Thyroid gland (tissue), 4 donors: ENCODE data around the gene OTOS. TPM values are rescaled to one million over a fixed set of nuclear protein-coding genes. Genes with fewer than 3 reads are reported as not detected.

Experiments used
- DNase-seq, 2 donors: peaks; one replicate each; pipeline ENCODE4 v3.0.0-alpha.2; 2019
- H3K27ac ChIP-seq, 3 donors: fragments of 200-600 bp; sonication (generic); 1 replicate in 2 of 3; 2 replicates in 1 of 3; pipeline ENCODE4 v1.5.1; 2016 to 2019; ENCODE audit warnings: mild to moderate bottlenecking in 1 of 3, moderate library complexity in 1 of 3
- H3K27me3 ChIP-seq: fragments of 200-600 bp; sonication (generic); one replicate; pipeline ENCODE4 v1.5.1; 2019
- H3K36me3 ChIP-seq, 2 donors: fragments of 200-600 bp; sonication (generic); one replicate each; pipeline ENCODE4 v1.5.1; 2016 to 2019
- H3K4me1 ChIP-seq, 2 donors: fragments of 200-600 bp; sonication (generic); one replicate each; pipeline ENCODE4 v1.5.1; 2017 to 2019
- H3K4me3 ChIP-seq, 3 donors: fragments of 200-600 bp; sonication (generic); replicated peaks in 1 of 3; 1 replicate in 2 of 3; 2 replicates in 1 of 3; pipeline ENCODE4 v1.5.1; 2016; ENCODE audit warnings: mild to moderate bottlenecking in 1 of 3
- H3K9me3 ChIP-seq: fragments of 200-600 bp; sonication (generic); one replicate; pipeline ENCODE4 v1.5.1; 2017
- CTCF ChIP-seq, 6 experiments: fragments of 200-600 bp in 3 of 6; fragments of 450-650 bp in 3 of 6; sonication (generic) in 3 of 6; IDR thresholded peaks; one replicate each; pipeline ENCODE4 v1.5.1; 2016 to 2019; ENCODE audit warnings: antibody characterized with exemption in 6 of 6, mild to moderate bottlenecking in 2 of 6, inconsistent platforms in 1 of 6, moderate library complexity in 1 of 6
- POLR2A ChIP-seq, 2 donors: fragments of 450-650 bp; IDR thresholded peaks; one replicate each; pipeline ENCODE4 v1.6.1; 2017; ENCODE audit warnings: antibody characterized with exemption in 2 of 2, mild to moderate bottlenecking in 2 of 2, moderate library complexity in 1 of 2
- WGBS, 2 donors: methylation state at CpG; one replicate each; pipeline ENCODE4 v1.1.5; 2017; 5-methylcytosine and 5-hydroxymethylcytosine counted together
- intact Hi-C: fragments of 100-400 bp; cut with DNase I; formaldehyde crosslinking; loops from one replicate; pipeline ENCODE4 v1.15.1; 2023
- total RNA-seq, 4 donors: library from RNA; depleted of rRNA; stranded (reverse); fragments of >200 nt; gene quantifications; one replicate each; pipeline ENCODE4 v1.2.3, GENCODE V29; 2016

OTOS gene
- total RNA-seq, 4 donors from 2014 or later: 4.3 to 62.8 (median 22.1) TPM

GRCh38 chr2:240157147-240157470 lies 16.7 kb upstream of the OTOS start:
- H3K27me3 ChIP-seq: no peaks in the 10 kb centered on the region
- no peak overlapping the region for H3K27ac ChIP-seq
- no peaks in the 10 kb centered on the region for H3K36me3 ChIP-seq
- H3K9me3 ChIP-seq: no peaks in the 10 kb centered on the region
- 90 to 95% methylated on average over 5 of the region's 5 CpGs for WGBS, 2 donors
- H3K4me3 ChIP-seq: no peak overlapping the region
- DNase-seq: no peak
- H3K4me1 ChIP-seq: no peaks in the 10 kb centered on the region
- intact Hi-C loops: no loop called here
- no peak for TF ChIP-seq POLR2A (IDR thresholded peaks at IDR 0.05)
- TF ChIP-seq CTCF (IDR thresholded peaks at IDR 0.05): no peak

DNA sequence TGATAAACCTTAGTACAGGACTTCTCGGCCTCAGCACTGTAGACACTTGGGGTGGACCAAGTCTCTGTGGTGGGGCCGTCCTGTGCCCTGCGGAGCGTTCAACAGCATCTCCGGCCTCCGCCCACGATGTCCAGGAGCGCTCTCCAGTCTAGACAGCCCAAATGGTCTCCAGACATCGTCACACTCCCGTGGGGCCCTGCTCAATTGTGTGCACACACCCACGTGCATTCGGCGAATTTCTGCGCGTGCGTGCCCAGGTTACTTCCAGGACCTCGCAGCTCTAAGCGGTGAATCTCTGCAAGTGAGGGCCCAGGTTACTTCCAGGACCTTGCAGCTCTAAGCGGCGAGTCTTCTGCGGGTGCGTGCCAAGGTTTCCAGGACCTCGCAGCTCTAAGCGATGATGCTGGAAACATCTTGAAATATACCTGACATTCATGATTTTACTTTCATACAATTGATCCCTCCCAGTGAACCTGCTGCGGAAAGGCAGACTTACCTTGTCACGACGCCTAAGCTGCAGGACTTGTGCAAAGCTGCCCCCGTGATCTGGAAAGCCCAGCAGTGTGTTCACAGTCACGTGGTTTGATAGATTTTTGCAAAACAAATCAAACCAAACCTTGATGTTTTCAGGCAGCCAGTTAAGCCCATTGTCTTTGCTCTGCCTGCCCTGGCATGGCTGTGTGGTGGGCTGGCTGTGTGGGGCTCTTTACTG lies 16.1 kb upstream of the OTOS start:
- WGBS, 2 donors: 77 to 82% methylated on average over 28 to 29 of the region's 29 CpGs
- TF ChIP-seq CTCF (IDR thresholded peaks at IDR 0.05) (no peak), POLR2A (IDR thresholded peaks at IDR 0.05) (no peak)
- Histone ChIP-seq H3K4me1 (no peaks in the 10 kb centered on the region), H3K36me3 (no peaks in the 10 kb centered on the region), H3K9me3 (no peaks in the 10 kb centered on the region), H3K27ac (no peak overlapping the region), H3K27me3 (no peaks in the 10 kb centered on the region), H3K4me3 (no peak overlapping the region)
- DNase-seq: no peak
- intact Hi-C loops: no loop called here

DNA sequence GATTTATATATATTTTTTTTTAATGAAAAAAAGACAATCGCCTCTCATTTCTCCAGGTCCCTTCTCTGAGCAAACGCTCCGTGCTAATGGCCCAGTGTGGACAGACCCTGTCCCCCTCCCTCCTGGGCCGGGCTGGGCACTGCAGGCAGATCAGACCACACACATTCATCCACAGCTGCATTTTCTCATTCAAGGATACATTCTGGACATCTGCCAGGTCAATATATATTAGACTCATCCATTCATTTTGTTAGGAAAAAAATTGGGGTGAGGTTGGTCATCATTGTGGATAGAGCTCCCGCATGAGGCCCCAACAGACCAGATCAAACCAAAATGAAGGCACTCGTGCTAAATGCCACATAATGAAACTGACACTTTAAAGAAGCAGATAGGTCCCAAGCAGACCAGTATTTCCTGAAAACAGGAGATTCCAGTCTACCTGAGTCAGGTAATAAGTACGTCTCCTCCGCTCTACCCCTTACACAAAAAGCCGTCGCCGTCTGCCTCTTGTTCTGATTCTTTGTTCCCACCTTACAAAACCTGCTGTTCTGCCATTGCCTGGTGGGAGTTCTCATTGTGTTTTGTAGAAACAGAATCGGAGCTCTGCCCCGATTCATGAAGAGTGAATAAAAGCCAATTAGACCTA lies 15.4 kb upstream of the OTOS start:
- H3K9me3 ChIP-seq: no peaks in the 10 kb centered on the region
- H3K27ac ChIP-seq: no peak overlapping the region
- intact Hi-C loops: no loop called here
- H3K27me3 ChIP-seq: no peaks in the 10 kb centered on the region
- no peak for DNase-seq
- TF ChIP-seq POLR2A (IDR thresholded peaks at IDR 0.05): no peak
- no peak for TF ChIP-seq CTCF (IDR thresholded peaks at IDR 0.05)
- no peak overlapping the region for H3K4me3 ChIP-seq
- WGBS, 2 donors: 77 to 79% methylated on average over 13 of the region's 13 CpGs
- H3K36me3 ChIP-seq: no peaks in the 10 kb centered on the region
- H3K4me1 ChIP-seq: no peaks in the 10 kb centered on the region

- H3K4me3 ChIP-seq: no peak overlapping the region
- no peaks in the 10 kb centered on the region for H3K27me3 ChIP-seq
- no peak for DNase-seq
- H3K27ac ChIP-seq: no peak overlapping the region
- no peaks in the 10 kb centered on the region for H3K9me3 ChIP-seq
- no peaks in the 10 kb centered on the region for H3K36me3 ChIP-seq
- H3K4me1 ChIP-seq: no peaks in the 10 kb centered on the region
- WGBS, 2 donors: 78 to 88% methylated on average over 6 to 17 of the region's 17 CpGs
- intact Hi-C loops: no loop called here
- TF ChIP-seq POLR2A (IDR thresholded peaks at IDR 0.05): no peak
- no peak for TF ChIP-seq CTCF (IDR thresholded peaks at IDR 0.05)
Observed at GRCh38 chr2:240155048-240155744, 14.7 kb upstream of the OTOS start.

DNA sequence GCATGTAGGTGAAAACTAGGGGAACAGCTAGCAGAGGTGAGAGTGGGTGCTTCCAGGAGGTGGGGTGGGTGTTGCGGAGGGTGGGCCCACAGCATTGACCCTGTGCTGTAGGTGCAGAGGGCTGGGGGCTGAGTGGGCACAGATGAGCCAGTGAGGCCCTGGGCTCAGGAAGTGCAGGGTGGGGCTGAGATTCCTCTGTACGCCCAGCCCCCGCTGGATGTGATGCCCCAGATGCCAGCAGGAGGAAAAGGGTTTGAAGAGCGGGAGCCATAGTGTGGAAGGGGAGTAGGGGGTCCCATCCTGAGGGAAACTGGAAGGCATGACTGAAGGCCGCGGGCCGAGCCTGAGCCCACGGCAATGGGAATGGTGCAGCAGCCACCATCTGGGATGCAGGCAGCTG lies 14.1 kb upstream of the OTOS start:
- H3K36me3 ChIP-seq: no peaks in the 10 kb centered on the region
- DNase-seq: no peak

More for the DNA sequence above, 14.1 kb upstream of the OTOS start:
- Histone ChIP-seq H3K4me1 (no peaks in the 10 kb centered on the region), H3K27ac (no peak overlapping the region), H3K27me3 (no peaks in the 10 kb centered on the region), H3K9me3 (no peaks in the 10 kb centered on the region), H3K4me3 (no peak overlapping the region)
- TF ChIP-seq POLR2A (IDR thresholded peaks at IDR 0.05) (no peak), CTCF (IDR thresholded peaks at IDR 0.05) (no peak)
- 90 to 99% methylated on average over 8 of the region's 8 CpGs for WGBS, 2 donors
- intact Hi-C loops: no loop called here
